Activated gamma-delta T cell treated with anti-CD3 and anti-CD28 coated beads, Interleukin-2, amount 50 U/mL, for 16 hours (primary cell): Measurements from ENCODE around the gene CCDC69.

Source experiments
- DNase-seq: peaks from one replicate; pipeline ENCODE4 v3.0.0-alpha.2; 2020; ENCODE audit warnings: low read depth

CCDC69 gene

DNA sequence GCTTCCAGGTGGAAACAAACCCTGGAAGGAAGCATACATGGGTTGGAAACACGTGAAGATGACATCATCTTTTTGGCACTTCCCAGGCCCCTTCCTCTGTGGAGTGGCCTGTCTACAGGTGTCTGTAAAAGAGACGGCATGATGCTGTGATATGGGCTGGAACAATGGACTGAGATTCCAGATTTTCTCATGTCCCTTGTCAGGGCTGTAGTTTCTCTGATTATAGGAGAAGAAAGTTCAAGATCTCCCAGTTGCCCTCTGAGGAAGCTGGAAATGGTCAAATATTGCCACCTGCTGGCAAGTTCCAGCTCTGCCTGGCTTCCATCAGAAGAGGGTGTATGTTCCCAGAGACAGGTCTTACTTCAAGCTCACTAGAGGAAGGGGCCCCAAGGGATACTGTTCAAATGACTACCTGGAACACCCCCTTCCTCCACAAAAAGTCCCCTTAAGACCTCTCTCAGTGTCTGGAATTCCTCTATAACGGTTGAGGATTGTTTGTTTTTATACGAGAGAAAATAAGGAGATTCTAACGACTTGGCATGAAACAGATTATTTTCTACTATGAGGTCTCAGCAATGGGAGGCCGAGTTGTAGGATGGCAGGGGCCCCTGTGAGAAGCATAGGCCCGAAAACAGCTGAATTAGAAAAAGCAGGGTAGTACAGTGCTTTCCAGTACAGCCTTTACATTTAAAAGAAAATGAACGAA lies 59.1 kb downstream of the CCDC69 start:
- peak; percentile 64 for DNase-seq

DNA sequence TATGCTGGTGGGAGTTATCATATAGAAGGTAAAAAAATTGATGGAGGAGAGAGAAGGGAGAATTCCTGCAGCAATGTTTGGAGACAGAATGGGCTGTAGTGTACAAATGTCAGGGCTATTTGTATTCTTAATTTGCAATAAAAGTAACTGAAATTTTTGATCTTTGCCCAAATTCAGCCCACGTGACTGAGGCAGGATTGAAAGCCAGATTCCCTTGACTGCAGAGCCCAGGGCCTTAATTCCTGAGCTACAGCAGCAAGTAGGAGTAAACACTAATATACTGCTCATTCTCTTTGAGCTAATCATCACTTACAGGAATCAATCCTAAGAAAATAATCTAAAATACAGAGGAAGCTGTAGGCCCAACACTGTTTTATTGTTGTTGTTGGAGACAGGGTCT lies 61.1 kb downstream of the CCDC69 start:
- no peak for DNase-seq

DNA sequence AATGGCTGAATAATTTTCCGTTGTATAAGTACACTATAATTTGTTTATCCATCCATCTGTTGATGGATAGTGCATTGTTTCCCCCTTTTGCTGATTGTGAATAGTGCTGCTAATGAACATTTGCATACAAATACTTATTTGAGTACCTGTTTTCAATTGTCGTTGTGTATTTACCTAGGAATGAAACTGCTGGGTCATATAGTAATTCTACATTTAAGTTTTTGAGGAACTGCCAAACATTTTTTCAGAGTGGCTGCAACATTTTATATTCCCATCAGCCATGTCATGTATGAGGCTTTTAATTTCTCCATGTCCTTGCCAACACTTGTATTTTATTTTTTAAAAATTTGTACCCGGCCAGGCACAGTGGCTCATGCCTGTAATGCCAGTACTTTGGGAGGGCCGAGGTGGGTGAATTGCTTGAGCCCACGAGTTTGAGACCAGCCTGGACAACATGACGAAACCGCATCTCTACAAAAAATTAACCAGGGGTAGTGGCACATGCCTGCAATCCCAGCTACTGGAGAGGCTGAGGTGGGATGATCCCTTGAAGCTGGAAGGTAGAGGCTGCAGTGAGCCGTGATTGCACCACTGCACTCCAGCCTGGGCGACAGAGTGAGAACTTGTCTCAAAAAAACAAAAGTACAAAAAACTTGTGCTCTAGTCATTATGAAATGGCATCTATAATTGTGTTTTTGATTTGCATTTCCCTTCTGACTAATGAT lies 64.1 kb downstream of the CCDC69 start:
- no peak for DNase-seq

DNA sequence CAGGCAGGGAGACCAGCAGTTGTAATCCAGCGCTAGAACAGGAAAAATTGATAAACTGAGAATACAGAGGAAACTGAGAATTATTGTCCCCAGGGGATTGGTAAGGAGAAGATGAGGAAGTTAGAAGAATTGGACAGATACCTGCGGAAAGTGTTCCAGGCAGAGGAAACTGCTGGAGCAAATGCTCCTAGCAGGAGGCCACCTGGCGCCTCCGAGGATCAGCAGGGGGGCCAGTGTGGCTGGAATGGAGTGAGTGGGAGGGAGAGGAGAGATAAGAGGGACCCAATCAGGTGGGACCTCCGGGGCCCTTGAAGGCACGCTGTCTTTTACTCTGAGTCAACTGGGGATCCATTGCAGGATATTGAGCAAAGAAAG lies 65.6 kb downstream of the CCDC69 start:
- DNase-seq: no peak

DNA sequence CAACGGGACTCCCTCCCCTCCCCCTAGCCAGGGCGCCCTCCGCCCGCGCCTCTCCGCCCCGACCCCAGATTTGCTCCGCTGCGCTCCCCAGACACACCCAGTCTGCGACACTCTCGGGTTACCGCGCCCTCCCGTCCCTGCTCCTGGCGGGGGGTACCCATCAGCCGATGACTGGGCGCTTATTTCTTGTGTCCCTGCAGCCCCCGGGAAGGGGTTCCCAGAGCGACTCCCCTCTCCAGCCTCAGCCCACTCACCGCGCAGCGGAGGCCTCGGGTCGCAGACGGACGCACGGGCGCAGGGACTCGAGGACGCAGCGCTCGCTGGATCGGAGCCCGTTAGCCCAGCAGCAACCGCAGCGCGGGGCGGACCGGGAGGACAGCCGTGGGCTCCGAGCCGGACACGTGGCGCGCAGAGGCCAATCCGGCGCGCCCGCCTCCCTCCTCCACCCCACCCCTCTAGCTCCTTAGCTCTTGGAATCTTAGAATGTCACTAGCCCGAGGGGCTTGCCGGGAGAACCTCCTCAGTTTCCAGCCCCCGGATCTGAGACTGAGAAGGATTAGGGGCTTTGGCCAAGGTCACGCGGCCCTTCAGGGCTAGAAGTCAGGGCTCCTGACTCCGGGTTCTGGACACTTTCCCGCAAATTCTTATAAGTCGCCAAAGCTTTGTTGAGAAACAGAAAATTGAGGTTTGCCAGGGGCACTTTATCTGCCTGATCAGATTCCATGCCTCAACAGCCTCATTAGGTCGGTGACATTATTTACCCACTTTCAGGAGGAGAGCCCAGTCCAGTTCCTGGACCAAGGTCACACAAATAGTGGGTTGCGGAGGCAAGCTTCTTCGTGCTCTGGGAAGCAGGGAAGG lies 66.2 kb downstream of the CCDC69 start, which contains the start of gene ANXA6:
ANXA6 (minus strand) TSS at position 354 of the 861 bp plus-strand sequence. CDS start 9,878 bp downstream, outside the sequence.
- DNase-seq: peak; percentile 51

DNA sequence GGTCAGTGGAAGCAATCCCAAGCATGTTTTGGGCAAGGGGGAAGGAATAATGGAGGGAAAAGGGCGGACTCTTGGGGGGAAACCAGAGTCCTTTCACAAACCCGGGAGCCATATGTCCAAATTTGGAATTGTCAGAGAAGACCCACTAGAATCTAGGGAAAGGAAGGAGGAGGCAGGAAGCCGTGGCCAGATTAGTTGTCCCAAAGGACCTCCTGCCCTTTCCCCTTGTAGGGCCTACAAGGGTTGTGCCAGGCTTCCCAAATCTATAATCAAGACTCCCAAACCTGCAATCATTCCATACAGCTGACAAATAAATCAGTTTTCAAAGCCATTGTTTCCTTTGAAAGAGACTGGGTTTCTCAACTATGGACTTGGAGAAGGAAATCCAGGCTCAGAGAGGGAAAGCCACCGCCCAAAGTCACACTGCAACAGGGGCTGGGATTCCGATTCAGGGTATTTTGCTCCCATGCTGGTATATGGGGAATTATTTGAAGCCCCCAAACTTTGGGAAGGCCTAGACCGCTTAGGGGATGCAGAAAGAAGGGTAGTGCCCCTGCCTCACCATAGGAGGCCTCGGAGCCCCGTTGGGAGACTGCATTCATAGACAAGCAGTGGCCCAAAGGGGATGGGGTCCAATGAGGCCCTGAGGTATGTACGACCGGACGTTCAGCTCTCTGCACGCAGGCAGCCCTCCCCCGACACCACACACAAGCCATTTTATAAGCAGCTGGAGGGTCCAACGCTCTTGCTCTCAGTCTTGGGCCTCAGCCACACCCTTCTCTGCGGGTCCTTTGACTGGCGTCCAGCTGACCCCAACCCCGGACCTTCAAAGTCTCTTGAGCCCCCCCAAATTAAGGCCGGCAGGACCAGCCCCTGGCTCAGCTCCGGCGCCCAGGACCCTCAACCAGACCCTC lies 67.1 kb downstream of the CCDC69 start:
- DNase-seq: no peak

DNA sequence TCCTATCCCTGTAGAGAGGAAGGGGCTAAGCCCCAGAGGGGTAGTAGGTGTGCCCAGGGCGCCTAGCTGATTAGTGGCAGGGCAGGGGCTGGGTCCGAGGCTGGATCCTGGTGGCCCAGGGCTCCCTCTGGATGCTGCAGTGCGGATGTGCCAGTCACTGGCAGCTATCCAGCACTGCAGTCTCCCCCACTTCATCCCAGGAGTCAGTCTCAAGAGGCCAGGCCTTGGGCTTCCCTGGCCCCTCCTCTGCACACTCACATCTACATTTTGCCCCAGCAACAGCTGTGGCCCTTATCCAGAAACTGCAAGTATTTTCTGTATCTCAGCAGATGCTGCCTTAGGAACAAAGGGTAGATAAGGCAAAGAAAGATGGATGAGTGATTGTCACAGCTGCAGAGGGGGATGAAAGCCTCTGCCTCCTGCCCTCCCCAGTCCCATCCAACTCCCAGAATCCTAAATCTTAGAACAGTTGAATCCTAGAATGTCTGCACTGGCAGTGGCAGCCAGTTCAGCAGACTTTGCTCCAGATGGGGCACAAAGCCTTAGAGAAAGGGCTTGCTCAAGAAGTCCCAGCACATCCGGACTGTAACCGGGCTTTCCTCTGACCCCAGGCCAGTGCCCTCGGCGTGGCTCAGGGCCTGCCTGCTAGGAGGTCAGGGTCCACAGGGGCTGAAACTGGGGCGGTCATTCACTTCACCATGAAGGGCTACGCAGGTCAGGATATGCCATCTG lies 68.0 kb downstream of the CCDC69 start:
- no peak for DNase-seq

DNA sequence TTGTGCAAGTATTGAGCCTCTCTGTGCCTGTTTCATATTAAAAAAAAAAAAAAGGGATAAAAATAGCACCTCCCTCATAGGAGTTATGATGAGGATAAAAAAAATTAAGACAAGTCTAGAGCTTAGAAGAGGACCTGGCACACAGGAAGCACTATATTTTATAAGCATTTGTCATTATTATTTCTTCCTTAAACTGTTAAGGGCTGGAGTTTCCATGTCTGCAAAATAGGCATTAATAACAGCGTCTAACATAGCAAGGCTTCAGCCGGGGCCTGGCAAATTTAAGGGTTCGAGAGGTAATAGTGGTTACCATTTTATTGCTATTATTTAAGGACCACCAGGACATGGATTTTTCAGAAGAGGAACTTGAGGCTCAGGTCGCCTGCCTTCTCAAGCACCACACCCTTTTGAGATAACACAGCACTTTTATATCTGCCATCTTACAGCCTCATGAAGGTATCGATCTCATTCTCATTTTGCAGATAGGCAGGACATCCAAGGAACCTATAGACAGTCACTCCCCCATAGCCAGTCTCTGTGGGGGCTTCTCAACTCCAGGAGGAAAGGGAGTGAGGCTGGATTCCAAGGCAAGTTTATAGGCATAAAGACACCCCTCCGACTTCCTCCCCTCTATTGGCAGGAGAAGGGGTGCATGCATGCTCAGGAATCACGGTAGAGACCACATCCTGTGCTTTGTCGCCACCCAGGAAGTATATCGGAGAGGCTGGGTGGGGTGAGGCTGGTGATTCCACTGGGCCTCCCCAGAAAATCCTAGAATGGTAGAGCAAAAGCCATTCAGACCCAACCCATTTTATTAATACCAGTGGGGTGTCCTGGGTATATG lies 68.7 kb downstream of the CCDC69 start:
- no peak for DNase-seq

DNA sequence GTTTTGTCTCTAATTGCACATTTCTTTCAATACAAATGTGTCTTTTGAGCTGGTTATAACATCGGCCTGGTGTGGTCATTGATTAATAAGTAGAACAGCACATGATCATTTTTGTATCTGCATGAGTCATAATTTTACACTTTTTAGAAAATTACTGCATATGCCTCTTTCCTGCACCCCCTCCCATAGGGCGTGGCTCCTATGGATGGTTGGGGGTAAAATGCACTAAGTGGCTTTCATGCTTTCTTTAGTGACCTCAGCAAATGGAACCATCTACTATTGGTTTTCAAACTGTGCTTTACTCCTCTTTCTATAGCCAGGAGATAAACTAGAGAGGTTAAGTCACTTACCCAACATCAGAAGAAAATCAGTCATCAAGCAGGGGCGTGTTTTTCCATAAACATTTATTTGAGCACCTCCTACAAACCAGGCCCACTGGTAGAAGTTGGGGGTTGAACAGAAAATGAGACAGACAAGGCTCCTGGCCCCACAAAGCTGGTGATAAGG lies 70.1 kb downstream of the CCDC69 start:
- DNase-seq: no peak

DNA sequence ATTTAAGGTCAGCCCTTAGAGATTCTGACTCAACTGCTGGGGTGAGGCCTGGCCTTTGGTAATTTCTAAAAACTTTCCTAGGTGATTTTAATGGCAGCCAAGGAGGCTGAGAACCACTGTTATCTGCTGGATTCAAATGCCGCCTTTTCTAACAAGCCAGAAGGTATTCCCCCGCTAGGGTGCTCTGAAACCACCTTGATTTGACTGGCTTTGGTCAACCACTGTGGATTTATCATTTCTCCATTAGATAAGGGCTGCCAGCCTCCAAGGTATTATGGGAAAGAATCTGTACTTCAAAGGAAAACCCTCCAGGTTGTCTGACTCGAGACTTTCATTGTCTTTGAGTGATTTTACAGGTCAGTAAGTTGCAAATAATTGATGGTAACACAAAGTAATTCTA lies 70.6 kb downstream of the CCDC69 start:
- DNase-seq: no peak

DNA sequence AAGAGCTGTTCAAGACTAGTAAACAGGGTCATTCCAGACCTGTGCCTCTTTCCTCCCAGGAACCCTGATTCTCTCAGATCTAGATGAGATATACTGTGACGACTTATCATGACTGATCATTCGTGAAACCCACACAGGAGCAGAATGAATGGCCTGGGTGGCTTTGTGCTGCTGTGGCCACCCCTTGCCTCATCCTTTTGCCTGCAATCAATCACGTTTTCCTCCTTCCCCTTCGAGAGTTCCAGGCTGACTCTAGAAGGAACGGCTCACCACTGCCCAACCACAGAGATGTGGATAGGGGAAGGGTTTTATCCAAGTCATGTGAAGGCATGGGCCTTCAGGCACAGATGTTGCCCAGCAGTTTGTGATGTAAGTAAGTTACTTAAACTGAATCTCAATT lies 72.1 kb downstream of the CCDC69 start:
- no peak for DNase-seq

DNA sequence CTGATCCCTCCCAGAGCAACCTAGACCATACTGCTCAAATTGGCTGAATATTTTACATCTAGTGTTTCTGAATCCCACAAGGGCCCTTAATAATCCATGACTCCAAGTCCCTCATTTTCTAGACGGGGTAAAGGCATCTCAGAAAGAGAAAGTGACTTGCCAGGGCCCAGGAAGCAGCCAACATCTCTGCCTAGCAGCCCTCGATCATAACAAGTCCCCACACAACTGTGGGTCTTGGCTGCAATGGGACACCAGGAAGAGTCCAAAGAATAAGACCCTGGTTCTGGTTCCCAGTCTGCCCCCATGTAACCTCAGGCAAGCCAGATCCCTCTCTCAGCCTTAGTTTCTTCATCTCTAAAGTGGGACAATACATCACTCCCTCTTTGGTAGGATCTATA lies 72.6 kb downstream of the CCDC69 start:
- DNase-seq: no peak

DNA sequence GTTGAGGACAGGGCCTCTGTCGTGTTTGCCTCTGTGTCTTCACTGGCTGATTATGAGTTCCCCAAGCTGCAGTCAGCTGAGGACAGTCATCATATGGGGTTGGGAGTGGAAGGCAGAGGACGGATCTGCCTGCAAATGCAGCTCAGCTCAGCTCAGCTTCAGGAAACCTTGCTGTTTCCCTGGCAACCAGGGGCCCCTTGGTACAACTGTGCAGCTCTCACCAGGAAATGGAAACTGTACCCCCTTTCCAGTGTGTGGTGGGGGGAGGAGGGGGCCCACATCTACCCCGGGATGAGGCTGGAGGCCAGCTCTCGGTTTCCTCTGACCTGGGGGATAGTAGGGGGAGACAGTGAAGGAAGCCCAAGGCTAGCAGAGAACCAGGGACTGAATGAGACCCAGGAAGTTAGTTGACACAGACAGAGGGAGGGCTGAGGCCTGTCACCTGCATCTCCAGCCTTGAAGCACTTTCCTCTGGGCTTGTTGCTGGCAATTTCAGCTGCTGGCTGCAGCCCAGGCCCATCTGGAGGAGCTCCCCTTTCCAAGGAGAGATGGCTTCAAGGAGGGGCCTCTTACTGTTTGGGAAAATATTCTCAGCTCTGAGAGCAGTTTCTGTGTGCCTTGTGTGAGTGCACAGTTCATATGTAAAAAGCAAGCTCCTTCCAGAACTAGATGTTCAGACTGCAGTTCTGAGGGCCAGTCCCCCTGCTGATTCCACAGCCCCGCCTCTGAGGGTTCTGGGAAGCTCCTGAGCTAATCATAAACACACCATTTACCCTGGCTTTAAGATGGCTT lies 73.2 kb downstream of the CCDC69 start:
- DNase-seq: peak; percentile 52

DNA sequence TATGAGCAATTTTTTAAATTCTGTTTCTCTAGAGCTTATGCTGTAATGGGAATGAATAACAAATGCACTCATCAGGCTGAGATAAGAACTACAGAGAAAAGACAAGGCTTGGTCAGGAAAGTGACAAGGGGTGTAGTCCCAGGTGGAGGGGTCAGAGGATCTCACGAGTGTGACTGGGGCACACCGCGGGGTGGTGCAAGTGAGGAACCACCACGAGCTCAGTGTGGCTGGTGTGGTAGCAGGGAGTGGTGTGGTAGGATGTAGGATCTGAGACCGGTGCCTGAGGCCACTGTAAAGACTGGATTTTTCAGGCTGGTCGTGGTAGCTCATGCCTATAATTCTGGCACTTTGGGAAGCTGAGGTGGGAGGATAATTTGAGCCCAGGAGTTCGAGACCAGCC lies 75.3 kb downstream of the CCDC69 start:
- DNase-seq: no peak

DNA sequence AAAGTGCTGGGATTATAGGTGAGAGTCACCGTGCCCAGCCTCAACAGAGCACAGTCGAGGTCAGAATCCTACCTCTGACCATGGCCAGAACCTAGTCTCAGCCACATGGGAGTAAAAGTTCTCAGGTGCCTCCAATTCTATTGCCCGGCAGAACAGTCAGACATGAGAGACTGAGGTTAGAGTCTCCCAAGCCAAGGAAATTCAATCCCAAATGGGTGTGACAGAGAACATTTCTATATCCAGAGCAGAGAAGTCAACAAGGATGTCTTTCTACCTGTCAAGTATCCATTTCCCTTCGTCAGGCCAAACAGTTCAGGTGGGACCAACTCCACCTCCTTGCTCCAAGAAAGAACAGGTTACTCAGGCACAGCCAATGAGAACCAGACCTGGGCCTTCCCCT lies 76.9 kb downstream of the CCDC69 start:
- no peak for DNase-seq

DNA sequence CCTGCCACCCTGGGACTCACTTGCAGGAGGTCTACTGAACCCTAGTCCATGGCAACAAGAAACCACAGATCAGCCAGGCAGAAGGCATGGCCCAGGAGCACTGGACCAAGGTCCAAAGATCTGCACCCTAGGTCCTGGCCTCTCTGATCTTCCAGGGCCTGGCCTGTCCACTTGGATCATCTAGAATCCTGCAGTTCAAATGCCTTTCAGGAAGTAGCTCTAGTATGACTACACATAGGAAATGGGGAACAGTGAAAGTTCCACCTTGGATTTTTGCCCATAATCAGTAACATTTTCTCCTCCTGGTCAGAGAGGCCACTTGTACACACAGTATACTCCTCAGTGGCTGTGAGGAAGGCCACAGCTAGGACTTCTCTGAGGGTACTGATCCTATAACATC lies 77.8 kb downstream of the CCDC69 start:
- no peak for DNase-seq

DNA sequence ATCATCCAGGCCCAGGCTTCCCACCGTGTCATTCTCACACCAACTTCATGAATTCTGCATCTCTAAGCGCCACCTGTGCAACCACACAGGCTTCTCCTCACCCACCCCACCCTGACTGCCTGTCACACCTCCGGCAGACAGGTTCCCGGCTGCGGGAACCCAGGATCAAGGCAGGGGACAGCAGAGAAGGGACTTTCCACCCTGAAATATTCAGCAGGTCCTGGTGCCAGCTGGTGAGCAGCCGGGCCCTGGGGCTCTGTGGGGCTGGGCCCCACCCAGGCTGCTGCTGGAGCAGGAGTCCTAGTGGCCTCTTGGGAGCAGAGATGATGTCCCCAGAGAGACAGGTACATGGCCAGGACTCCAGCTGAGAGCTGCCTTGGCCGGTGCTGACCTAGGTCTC lies 79.0 kb downstream of the CCDC69 start:
- no peak for DNase-seq

DNA sequence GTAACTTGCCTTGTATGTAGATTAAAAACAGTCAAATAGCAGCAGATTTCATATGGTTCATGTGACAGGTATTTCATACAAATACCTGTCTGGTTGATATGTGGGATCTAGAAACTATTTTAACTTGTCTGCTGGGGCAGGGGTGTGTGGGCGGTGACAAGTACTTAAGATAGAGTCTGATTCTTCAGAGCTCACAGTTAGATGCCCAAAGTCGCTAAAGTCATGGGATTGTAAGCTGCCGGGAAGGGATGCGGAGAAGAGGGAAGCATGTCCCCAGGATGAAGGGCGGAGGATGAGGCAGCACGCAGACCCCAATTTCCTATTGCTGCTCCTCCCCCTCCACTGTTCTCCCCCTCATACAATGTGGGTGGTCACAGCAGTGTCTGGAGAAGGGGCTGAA lies 79.6 kb downstream of the CCDC69 start:
- DNase-seq: no peak

DNA sequence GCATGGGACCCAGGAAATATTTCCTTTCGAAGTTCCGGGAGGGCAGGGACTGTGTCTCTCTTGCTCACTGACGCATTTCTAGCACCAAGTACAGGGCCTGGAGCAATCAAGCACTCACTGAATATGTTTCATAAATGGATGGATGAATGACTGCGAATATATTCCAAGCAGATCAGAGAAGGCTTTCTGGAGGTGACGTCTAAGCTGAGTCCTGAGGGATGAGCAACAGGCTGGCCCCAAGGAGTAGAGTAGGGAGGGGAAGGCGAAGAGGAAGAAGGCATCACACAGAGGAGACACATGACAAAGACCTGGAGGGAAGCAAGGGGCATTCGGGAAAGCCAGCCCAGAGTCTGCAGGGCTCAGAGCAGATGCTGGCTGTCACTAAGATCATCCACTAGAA lies 80.2 kb downstream of the CCDC69 start:
- DNase-seq: no peak
